Right hindlimb (tissue), 1 donor: Measurements from ENCODE around the gene FREM3.
A peak's percentile ranks its signal among the peaks of the same experiment; 100 is the strongest.
"Not testable (repeated sequence)": the region's sequence is repeated elsewhere in the genome, so short reads cannot be mapped to it uniquely, and the experiment has no call there.

Experiments
- DNase-seq: peaks from one replicate; pipeline ENCODE4 v3.0.0-alpha.2; 2018

FREM3 gene

GRCh38 chr4:143700416-143701352 is at the start of gene FREM3:
FREM3 (minus strand) TSS chr4:143700675; CDS start chr4:143700675, 0 bp downstream.
- DNase-seq = no peak

- no peak for DNase-seq
Measured at GRCh38 chr4:143745874-143746273, 45.4 kb upstream of the FREM3 start.

GRCh38 chr4:143743591-143743990 is 43.1 kb upstream of the FREM3 start:
- no peak for DNase-seq

GRCh38 chr4:143742834-143743233 is 42.4 kb upstream of the FREM3 start:
- DNase-seq = no peak

GRCh38 chr4:143736861-143737260 is 36.4 kb upstream of the FREM3 start:
- no peak for DNase-seq

- not testable (repeated sequence) for DNase-seq
Measured at GRCh38 chr4:143736061-143736460, 35.6 kb upstream of the FREM3 start.

- no peak for DNase-seq
Measured at GRCh38 chr4:143728166-143728565, 27.7 kb upstream of the FREM3 start.

GRCh38 chr4:143726714-143727113 is 26.2 kb upstream of the FREM3 start:
- DNase-seq = no peak

- no peak for DNase-seq
Measured at GRCh38 chr4:143721317-143721716, 20.8 kb upstream of the FREM3 start.

- DNase-seq = not testable (repeated sequence)
Measured at GRCh38 chr4:143718748-143719147, 18.3 kb upstream of the FREM3 start.

GRCh38 chr4:143713955-143714625 is 13.6 kb upstream of the FREM3 start:
- no peak for DNase-seq

- DNase-seq = no peak
Measured at GRCh38 chr4:143713553-143713952, 13.1 kb upstream of the FREM3 start.

- DNase-seq = no peak
Measured at GRCh38 chr4:143712155-143712550, 11.7 kb upstream of the FREM3 start.

GRCh38 chr4:143711543-143712154 is 11.2 kb upstream of the FREM3 start:
- DNase-seq = no peak

- DNase-seq = no peak
Measured at GRCh38 chr4:143701365-143701764, 890 bp upstream of the FREM3 start.

- DNase-seq = peak; percentile 45
Measured at GRCh38 chr4:143700046-143700415, 444 bp downstream of the FREM3 start.

GRCh38 chr4:143699331-143700045 is 987 bp downstream of the FREM3 start:
- no peak for DNase-seq

GRCh38 chr4:143693856-143694255 is 6.6 kb downstream of the FREM3 start:
- DNase-seq = no peak

- DNase-seq = no peak
Measured at GRCh38 chr4:143692241-143692640, 8.2 kb downstream of the FREM3 start.

GRCh38 chr4:143679434-143679833 is 21.0 kb downstream of the FREM3 start:
- no peak for DNase-seq

- not testable (repeated sequence) for DNase-seq
Measured at GRCh38 chr4:143673629-143674028, 26.8 kb downstream of the FREM3 start.

GRCh38 chr4:143668930-143669552 is 31.4 kb downstream of the FREM3 start:
- no peak for DNase-seq
